ENCODE results near the gene C16orf74. TPM values are rescaled to one million over a fixed set of nuclear protein-coding genes. Genes with fewer than 3 reads are reported as not detected.

The C16orf74 gene
- total RNA-seq, 4 donors from 2014 or later: 0.27 to 7.0 TPM; not detected in 2

DNA sequence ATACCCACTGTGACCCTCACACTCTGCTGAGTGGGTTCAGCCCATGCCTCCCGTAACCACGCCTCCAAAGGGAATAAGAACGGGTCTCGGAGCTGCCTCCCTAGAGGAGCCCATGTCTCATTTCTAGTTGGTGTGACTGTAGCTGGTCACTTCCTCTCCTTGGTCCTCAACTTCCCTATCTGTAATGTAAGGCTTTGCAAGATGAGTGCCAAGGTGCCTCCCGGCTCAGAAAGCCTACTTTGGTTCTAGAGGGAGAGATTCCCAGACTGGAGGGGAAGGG, 20.8 kb downstream of the C16orf74 start:
- TF ChIP-seq POLR2A (IDR thresholded peaks at IDR 0.05): no peak
- no peak for TF ChIP-seq POLR2AphosphoS5 (IDR thresholded peaks at IDR 0.05)
- no peak for TF ChIP-seq EP300 (IDR thresholded peaks at IDR 0.05; ENCODE audit: low read depth)
- TF ChIP-seq, protein P1, sequence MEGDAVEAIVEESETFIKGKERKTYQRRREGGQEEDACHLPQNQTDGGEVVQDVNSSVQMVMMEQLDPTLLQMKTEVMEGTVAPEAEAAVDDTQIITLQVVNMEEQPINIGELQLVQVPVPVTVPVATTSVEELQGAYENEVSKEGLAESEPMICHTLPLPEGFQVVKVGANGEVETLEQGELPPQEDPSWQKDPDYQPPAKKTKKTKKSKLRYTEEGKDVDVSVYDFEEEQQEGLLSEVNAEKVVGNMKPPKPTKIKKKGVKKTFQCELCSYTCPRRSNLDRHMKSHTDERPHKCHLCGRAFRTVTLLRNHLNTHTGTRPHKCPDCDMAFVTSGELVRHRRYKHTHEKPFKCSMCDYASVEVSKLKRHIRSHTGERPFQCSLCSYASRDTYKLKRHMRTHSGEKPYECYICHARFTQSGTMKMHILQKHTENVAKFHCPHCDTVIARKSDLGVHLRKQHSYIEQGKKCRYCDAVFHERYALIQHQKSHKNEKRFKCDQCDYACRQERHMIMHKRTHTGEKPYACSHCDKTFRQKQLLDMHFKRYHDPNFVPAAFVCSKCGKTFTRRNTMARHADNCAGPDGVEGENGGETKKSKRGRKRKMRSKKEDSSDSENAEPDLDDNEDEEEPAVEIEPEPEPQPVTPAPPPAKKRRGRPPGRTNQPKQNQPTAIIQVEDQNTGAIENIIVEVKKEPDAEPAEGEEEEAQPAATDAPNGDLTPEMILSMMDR (IDR thresholded peaks at IDR 0.05): no peak
- H3K9me3 ChIP-seq: no peaks in the 10 kb centered on the region
- H3K4me1 ChIP-seq: no peaks in the 10 kb centered on the region
- in situ Hi-C loops (cut with MboI; ENCODE audit: low pct_ligation_motif_present in 1 of 4, low pct_unique_long_range_greater_than_20kb in 1 of 4, low sequenced_read_pairs in 3 of 4): no loop called here
- intact Hi-C loops (cut with DNase I; ENCODE audit: low total_unique reads): no loop called here
- no peak overlapping the region for H3K27ac ChIP-seq
- DNase-seq: no peak
- H3K4me3 ChIP-seq: no peak overlapping the region
- no peaks in the 10 kb centered on the region for H3K36me3 ChIP-seq
- WGBS, 2 donors (ENCODE audit: low coverage in 1 of 2): 96% methylated on average over 4 of the region's 5 CpGs; no CpG with 5 or more reads in 1 of the 2 donors
- no peaks in the 10 kb centered on the region for H3K27me3 ChIP-seq

DNA sequence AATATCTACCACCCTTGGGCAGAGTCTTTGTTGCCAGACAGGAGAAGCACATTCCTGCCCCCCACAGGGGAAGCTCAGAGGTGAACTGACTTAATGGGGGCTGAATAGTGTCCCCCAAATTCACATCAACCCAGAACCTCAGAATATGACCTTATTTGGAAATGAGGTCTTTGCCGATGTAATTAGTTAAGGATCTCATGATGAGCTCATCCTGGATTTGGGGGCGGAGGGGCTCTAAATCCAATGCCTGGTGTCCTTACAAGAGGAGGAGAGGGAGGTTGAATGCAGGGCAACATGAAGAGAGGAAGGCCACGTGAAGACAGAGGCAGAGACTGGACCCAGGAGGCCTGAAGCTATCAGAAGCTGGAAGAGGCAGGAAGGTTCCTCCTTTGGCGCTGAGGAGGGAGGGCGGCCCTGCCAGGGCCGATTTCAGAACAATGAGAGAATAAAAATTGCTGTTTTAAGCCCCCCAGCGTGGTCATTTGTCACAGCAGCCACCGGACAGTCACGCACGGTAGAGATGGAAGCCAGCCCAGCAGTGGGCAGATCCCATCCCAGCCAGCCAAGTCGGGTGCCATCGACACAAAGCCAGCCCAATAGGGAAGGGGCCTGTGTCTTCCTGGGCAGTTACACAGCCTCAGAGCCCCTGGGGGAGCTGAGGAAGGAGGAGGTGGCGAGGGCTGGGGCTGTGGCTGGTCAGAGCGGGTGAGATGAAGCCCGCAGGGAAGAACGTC, 21.3 kb downstream of the C16orf74 start:
- Histone ChIP-seq H3K9me3 (no peaks in the 10 kb centered on the region), H3K27ac (no peak overlapping the region), H3K36me3 (no peaks in the 10 kb centered on the region), H3K4me1 (no peaks in the 10 kb centered on the region), H3K4me3 (no peak overlapping the region), H3K27me3 (no peaks in the 10 kb centered on the region)
- intact Hi-C loops (cut with DNase I; ENCODE audit: low total_unique reads) (no loop called here), in situ Hi-C loops (cut with MboI; ENCODE audit: low pct_ligation_motif_present in 1 of 4, low pct_unique_long_range_greater_than_20kb in 1 of 4, low sequenced_read_pairs in 3 of 4) (no loop called here)
- TF ChIP-seq POLR2A (IDR thresholded peaks at IDR 0.05) (no peak), POLR2AphosphoS5 (IDR thresholded peaks at IDR 0.05) (no peak), EP300 (IDR thresholded peaks at IDR 0.05; ENCODE audit: low read depth) (no peak)
- TF ChIP-seq, protein P1 (IDR thresholded peaks at IDR 0.05): no peak
- WGBS, 2 donors (ENCODE audit: low coverage in 1 of 2): 33 to 81% methylated on average over 1 to 16 of the region's 16 CpGs
- DNase-seq: no peak

DNA sequence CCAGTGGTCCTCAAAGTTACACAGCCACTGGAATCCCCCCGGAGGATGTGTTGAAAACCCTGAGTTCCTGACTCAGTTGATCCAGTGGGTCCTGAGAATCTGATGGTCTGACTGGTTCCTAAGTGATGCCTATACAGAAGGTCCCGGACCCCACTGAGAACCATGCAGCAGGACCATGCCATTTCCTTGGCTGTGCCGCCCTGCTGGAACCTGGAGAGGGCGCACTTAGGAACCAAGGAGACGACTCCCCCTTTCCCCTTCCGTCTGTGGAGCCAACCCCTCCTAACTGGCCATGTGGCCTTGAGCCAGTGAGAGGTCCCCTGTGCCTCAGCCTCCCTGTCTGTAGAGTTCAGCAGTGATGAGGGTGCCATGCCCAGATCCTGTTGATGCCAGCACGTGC, 22.0 kb downstream of the C16orf74 start:
- TF ChIP-seq POLR2A (IDR thresholded peaks at IDR 0.05) (no peak), POLR2AphosphoS5 (IDR thresholded peaks at IDR 0.05) (no peak), EP300 (IDR thresholded peaks at IDR 0.05; ENCODE audit: low read depth) (no peak)
- TF ChIP-seq, protein P1 (IDR thresholded peaks at IDR 0.05): no peak
- intact Hi-C loops (cut with DNase I; ENCODE audit: low total_unique reads): no loop called here
- H3K4me3 ChIP-seq: no peak overlapping the region

DNA sequence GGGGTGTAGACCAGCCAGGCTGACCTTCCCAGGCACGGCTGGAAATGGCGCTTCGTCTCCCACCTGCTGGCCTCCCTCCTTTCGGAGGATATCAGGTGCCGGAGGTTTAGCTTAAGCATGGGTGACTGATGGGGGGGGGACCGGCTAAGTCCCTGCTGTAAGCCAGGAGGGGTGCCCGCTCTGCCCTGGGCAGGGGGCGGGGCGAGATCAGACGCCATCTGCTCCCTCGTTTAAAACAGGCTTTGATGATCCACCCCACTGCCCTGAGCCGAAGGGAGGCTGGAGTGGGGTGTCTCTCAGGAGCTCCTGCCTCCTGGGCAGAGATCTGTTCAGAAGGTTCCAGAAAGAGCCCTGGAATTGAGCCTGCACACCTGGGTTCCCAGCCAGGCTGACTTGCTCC, 26.0 kb downstream of the C16orf74 start:
- peaks cover 0 to under 1% (median 0%) of the 10 kb centered on the region in 4 donors for H3K4me1 ChIP-seq
- TF ChIP-seq POLR2AphosphoS5 (IDR thresholded peaks at IDR 0.05) (no peak), EP300 (IDR thresholded peaks at IDR 0.05; ENCODE audit: low read depth) (no peak), POLR2A (IDR thresholded peaks at IDR 0.05) (no peak)
- TF ChIP-seq, protein P1 (IDR thresholded peaks at IDR 0.05): no peak
- no peak overlapping the region for H3K4me3 ChIP-seq
- H3K9me3 ChIP-seq: no peaks in the 10 kb centered on the region
- DNase-seq: no peak
- intact Hi-C loops (cut with DNase I; ENCODE audit: low total_unique reads) (no loop called here), in situ Hi-C loops (cut with MboI; ENCODE audit: low pct_ligation_motif_present in 1 of 4, low pct_unique_long_range_greater_than_20kb in 1 of 4, low sequenced_read_pairs in 3 of 4) (loop anchor here in 2 of 4 donors (25.0 kb wide), 2 partner anchors 313 to 438 kb away; no protein-coding TSS in a partner anchor)
- no peaks in the 10 kb centered on the region for H3K36me3 ChIP-seq
- no peak overlapping the region for H3K27ac ChIP-seq
- 81% methylated on average over 11 of the region's 12 CpGs; no CpG with 5 or more reads in 1 of the 2 donors for WGBS, 2 donors (ENCODE audit: low coverage in 1 of 2)
- H3K27me3 ChIP-seq: no peaks in the 10 kb centered on the region

More for the DNA sequence above, 22.0 kb downstream of the C16orf74 start:
- WGBS, 2 donors (ENCODE audit: low coverage in 1 of 2): 84% methylated on average over 7 of the region's 7 CpGs; no CpG with 5 or more reads in 1 of the 2 donors
- H3K27ac ChIP-seq: no peak overlapping the region
- H3K9me3 ChIP-seq: no peaks in the 10 kb centered on the region
- DNase-seq: no peak
- in situ Hi-C loops (cut with MboI; ENCODE audit: low pct_ligation_motif_present in 1 of 4, low pct_unique_long_range_greater_than_20kb in 1 of 4, low sequenced_read_pairs in 3 of 4): no loop called here
- H3K4me1 ChIP-seq: no peaks in the 10 kb centered on the region
- no peaks in the 10 kb centered on the region for H3K36me3 ChIP-seq
- H3K27me3 ChIP-seq: no peaks in the 10 kb centered on the region

Measured in transverse colon (tissue), 4 donors.